ENCODE results near the gene KDM5B.

DNA sequence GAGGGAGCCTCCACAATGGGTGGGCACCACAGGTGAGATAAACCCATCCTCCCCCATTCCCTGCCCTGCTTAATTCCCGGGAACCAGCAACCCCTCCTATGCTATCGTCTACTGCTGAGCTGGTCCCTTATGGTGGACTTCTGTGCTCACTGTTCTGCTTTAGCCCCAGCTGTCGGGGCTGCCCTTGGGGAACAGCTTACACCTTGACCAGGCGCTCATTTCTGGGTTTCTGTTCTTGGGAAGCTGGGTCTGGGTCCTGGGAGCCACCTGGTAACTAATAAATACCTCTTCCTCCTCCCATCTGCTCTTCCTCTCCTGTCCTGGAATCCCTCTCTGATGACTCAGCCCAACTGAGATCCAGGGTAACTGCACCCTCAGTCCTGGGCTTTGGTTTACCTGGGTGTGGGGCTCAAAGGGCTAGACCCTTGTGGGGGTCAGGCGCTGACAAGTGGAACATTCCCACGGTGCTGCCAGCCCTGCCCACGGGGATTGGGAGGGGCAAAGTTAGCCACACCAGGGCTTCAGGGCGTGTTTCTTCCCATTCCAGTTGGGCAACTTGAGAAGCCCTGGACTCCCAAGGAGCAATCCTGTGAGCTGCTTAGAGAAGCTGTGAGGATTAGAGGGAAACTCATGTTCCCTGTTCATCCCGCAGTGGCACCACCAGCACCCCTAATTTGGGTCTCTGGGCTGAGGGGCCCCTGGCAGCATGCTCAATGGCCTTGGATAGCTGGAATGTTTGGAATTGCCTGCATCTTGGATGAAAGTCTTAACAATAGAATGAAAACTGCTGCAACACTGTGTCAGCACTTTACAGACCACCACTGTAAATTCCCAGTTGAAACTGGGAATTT lies 4.2 kb upstream of the KDM5B start:
- TF ChIP-seq YY1 (IDR thresholded peaks at IDR 0.05; ENCODE audit: insufficient read depth, insufficient read length) (no peak), SUZ12 (IDR thresholded peaks at IDR 0.05; ENCODE audit: extremely low read depth, insufficient read depth, insufficient read length) (no peak), ZNF274 (IDR thresholded peaks at IDR 0.05; ENCODE audit: low read depth, low read length) (no peak)

Data from NT2/D1 (cell line).